Activated CD4-positive, CD25-positive, alpha-beta regulatory T cell (primary cell): ENCODE measurements around the gene JMJD8.

Experiments used
- DNase-seq, 4 experiments: peaks; one replicate each; lab custom pipeline; 2025; lab: John Stamatoyannopoulos, UW

JMJD8 gene

DNA sequence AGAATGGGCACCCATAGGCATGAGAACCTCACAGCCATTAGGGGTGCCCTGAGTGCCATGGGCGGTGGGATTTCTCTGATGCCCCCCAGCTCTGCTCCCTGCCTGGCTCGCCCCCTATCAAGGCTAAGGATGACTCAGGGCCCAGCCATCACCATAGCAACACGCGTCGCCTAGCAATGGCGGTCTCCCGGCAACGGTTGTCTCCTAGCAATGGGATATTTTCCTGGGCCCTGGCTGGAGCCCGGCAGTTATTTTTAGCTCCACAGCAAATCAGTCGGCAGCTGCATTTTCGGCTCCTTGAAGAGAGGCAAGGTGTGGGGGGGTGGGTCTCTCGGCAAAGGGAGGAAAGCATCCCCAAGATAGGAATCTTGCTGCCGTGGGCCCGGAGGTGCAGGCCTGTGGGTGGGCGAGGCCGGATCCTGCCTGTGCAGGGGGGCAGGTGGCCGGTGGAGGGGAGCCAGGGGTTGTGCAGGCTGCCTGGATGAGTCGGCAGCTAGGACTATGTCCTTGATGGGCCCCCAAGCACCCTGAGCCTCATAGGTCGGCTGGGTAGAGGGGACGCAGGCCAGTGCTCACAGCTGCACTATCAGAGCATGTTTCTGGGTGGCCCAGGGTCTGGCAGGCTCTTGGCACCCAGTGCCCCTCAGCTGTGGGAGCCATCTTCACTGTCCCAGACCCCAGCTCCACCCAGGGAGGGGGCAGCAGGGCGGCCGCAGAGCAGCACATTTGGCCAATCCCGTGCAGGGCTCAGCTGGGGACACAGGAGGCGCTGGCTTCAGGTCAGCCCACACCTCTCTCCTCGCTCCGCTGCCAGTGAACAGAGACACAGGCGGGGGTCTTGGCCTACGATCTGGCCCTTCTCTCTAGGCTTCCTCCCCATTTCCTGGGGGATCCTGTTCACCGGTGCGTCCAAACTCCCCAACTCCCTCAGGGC lies 25.7 kb upstream of the JMJD8 start:
- no peak for DNase-seq

DNA sequence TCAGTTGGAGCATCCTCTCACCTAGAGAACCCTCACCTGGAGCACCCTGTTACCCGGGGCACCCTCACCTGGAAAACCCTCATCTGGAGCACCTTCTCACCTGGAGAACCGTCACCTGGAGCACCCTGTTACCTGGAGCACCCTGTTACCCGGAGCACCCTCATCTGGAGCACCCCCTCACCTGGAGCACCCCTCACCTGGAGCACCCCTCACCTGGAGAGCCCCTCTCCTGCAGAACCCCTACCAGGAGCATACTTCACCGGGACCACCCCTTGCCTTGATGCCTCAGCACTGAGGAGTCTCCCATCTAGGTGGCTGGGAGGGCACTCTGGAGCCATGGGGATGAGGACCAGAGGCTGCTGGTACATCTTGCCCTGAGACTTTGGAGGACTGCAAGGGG lies 24.8 kb upstream of the JMJD8 start:
- no peak for DNase-seq

DNA sequence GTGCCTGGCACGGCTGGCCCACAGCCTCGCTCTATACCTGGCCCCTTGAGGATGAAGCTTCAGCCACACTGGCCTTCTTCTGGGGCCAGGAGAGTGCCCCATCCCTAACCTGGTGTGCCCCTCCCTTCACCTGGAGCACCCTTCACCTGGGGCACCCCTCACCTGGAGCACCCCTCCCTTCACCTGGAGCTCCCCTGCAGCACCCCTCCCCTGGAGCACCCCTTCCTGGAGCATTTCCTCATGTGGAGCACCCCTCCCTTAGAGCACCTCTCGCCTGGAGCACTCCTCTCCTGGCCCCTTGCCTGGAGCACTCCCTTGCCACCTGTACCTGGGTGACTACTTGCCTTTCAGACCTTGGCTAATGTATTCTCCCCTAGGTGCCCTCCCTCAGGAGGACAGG lies 23.9 kb upstream of the JMJD8 start:
- DNase-seq, result no peak

DNA sequence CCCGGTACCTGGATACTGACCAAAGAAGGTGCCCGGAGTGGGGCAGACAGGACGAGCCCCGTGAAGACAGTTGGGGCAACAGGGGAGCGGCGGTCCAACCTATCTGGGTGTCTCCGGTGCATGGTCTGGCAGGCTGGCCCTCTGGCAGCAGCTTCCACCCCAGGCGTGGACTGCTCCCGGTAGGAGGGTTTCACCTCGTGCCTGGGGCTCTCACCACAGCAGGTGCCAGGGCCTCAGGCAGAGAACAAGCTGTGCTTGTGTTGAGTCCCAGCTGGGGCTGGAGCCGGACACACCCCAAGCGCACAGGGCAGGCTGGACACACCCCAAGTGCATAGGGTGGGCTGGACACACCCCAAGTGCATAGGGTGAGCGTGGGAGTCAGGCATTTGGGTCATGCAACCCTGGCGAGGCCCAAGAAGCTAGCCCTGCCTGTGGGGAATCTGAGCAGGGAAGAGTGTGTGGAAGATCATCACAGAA lies 23.0 kb upstream of the JMJD8 start:
- DNase-seq, result no peak

DNA sequence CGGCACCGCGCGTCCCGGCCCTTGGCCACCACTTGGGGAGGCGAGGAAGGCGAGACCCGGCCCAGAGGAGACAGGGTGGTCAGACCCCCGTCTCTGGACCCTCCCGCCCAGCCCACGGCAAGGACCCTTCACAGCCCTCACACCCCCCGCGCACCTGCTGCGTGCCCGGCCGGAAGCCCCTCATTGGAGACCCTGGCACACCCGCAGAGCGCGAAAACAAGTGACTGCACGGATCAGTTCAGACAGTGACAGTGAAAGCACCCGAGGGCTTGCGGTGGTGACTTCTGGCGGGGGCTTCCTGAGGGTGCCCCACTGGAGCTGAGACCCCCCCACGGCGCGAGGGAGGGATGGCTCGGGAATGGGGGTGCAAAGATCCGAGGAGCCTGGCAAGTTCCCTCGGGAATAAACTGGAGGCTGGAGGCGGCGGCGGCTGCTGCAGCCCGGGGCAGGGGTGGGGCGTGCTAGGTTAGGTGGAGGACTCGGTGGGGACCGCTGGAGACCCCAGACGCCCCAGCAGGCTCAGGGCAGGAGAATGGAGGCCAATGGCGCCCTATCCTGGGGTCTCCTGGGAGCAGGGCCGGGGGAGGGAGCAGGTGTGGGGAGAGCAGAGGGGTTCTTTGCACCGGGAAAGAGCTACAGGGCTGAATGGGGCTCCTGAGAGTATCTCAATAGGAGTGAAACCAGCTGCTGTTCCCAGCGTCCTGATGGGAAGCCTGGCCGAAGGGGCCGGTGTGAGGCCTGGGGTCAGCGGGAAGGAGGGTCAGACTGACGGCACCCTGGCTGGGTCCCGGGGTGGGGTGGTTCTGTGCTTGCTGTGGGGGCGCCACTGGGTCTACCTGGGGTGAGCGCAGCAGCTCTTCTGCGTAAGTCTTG lies 22.3 kb upstream of the JMJD8 start:
- DNase-seq, result no peak

DNA sequence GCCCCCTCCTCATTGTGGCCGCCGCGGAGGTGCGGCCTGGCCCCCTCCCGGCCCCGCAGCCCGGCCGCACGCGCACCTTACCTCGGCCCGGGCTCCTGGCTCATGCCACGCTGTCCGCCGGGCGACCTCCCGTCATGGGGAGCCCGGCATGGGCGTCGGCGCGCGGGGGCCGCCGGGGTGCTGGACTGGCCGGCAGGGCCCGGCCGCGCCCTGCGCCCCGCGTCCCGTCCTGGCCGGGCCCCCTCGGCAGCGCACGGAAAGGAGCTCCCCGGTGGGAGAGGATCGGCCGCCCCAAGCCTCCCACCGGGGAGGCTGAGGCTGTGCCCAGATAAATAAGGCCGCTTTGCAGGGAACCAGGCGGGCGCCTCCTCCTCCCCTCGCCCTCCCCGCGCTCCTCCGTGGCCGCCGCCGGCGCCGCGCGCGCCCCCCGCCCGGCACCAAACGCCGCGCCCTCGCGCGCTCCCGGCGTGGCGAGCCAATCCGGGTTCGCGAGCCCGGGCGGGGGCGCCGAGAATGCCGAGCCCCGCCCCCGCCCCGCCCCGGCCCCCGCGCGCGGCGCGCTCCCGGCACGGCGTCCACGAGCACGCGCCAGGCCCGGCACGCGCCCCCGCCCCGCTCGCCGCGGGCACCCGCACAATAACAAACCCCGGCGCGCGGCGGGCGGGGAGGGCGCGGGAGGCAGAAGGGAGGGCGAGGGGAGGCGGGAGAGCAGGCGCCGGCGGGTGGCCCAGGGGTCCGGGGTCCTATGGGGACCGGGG lies 21.5 kb upstream of the JMJD8 start, which contains the start of gene FBXL16:
TSS of gene FBXL16 (minus strand) at position 371 of the 758 bp plus-strand sequence. CDS start 8,396 bp downstream, outside the sequence.
- no peak for DNase-seq

DNA sequence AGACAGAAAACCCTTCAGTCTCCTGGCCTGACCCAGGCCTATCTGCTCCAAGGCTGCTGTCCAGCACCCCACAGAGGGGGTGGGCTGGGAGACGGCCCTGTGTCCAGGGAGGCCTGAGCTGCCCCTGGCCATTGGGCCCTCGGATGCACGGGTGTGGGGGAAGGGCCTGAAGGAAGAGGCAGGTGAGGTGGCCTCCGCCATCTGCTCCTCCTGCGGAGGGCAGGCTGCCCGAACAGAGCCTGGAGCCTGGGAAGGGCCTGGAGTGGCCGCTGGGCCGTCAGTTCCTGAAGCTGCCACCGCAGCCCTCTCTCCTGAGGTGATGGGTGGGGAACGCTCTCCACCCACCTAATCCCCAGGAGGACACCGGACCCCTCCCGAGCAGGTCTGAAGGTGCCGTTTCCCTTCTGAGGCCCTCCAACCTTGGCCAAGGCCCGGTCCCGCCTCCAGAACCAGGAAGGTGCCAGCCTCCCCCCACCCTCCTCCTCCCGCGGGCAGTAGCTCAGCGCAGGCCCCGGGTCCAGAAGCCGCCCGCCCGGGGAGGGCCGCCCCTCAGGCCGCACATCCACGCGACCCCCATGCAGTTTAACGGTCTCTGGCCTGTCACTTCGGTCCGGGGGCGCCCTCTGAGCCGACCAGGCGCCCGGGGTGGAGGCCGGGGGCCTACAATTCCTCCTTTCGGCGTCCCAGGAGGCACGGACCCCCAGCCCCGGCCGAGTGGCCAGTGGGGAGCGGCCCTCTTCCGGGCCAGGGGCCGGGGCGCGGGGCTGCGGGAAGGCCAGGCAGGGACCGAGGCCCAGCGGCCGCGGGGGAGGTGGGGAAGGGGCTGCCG lies 20.6 kb upstream of the JMJD8 start:
- no peak for DNase-seq

DNA sequence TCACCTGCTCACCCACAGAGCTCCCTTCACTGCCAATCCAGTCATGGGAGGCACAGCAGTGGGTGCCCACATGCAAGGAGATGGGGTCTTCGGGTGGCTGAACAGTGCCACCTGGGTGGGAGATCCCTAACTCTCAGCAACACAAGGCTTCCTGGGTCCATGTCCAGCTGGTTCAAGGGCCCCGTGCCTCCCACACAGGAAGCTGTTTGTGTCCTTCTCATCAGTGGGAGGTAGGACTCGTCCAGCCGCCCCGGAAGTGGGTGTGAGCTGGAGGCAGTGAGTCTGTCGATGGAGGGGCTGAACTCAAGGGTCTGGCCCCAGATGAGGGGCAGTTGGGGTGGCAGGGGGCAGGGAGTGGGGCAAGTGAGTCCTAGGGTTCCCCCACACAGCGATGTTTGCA lies 19.9 kb upstream of the JMJD8 start:
- DNase-seq, result no peak

DNA sequence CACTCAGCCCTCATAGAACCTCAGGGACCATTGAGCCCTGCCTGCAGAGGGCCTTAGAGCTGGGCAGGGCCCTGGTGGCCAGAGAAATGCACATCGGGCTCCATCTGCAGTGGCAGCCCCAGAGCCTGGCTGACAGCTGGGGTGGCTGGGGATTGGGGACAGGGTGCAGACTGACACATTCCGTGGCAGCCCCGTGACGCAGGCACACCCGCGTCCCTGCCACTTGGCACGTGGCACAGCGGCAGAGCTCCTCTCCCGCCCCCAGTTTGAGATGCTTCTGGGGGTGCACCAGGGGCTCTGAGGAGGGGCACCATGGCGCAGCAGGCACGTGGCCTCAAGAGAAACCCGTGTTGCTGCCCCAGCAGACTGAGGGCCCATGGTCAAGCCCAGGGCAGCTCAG lies 19.3 kb upstream of the JMJD8 start:
- no peak for DNase-seq

DNA sequence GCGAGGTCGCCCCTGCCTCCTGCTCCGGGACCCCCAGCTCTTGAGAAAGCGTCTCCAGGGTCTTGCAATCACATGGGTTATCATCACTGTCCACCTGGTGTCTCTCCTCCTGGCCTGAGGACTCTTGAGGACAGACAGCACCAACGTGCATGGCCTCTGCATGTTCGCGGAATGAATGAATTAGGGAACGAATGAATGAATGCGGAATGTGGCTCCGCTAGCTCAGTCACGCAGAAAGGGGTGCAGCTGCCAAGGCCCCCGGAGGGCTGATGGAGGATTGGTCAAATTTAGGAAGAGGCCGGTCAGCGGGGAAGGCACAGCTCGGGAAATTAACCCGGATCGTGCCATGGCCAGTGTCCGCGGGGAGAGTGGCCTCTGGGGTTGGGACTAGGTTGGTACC lies 18.2 kb upstream of the JMJD8 start:
- no peak for DNase-seq

DNA sequence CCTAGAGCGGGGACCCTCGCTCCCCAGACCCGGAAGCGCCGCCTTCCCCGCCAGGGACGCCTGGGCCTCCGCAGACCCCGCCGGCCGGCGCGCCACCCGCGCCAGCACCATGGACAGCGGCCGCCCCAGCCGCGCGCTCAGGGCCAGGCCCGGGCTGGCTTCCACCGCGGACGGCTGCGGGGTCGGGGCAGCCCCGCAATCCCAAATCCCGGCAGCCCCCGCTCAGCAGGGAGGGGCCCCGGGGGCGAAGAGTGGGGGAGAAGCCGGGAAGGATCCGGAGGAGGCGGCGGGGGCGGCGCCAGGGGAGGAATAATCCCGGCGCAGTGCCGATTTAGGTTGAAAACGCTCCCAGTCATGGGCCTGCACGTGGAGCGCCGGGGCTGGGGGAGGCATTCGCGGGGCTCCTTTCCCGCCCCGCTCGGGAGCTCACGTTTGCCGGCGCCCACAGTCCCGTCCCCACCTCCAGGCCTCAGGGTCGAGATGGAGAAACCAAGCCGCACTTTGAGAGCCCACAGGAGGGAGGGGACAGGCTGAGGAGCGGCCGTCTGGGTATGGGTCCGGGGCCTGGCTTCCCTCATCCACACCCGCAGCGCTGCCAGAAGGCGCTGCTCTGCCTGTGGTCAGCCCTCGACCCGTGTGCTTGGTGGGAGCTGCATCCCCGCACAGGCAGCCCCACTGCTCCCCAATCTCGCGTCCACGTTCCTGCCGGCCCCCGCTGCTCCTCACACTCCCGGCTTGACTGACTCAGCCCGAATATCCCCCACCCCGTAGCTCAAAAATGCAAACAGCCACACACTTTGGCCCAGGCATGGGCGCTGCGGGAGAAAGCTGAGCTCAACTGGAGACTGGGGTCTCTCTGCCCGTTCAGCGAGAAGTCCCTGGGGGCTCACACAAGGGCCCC lies 16.8 kb upstream of the JMJD8 start:
- DNase-seq, result peak in 2 of 4 experiments; percentile 24 to 30

DNA sequence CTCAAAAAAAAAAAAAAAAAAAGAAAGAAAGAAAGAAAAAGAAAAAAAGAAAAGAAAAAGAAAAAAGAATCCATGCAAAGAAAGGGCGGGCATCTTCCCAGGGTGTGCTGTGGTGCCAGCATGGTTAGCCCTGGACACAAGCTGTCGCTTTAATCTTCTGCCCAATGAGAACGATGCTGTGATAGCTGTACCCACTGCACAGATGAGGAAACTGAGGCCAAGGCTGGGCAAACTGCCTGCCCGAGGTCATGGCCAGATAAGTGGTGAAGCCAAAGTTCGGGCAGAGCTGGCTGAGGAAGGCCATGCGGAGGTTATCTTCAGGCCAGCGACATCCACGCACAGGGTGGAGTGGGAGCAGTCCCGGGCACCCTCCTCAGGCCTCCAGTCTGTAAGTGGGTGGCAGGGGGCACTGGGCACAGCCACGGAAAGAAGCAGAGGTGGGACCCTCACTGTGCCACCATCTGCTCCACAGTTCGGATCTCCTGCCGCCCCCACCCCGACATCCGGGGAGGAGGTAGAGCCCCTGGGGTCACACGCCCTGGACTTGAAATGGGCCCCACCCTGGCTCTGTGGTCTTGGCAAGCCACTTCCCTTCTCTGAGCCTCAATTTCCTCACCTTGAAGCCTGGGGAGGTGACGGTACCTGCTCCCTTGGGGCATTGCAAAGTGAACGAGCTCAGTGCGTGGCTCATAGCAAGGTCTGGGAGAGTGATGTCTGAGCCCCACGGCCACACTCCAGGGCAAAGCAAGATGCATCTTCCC lies 15.0 kb upstream of the JMJD8 start:
- no peak for DNase-seq

DNA sequence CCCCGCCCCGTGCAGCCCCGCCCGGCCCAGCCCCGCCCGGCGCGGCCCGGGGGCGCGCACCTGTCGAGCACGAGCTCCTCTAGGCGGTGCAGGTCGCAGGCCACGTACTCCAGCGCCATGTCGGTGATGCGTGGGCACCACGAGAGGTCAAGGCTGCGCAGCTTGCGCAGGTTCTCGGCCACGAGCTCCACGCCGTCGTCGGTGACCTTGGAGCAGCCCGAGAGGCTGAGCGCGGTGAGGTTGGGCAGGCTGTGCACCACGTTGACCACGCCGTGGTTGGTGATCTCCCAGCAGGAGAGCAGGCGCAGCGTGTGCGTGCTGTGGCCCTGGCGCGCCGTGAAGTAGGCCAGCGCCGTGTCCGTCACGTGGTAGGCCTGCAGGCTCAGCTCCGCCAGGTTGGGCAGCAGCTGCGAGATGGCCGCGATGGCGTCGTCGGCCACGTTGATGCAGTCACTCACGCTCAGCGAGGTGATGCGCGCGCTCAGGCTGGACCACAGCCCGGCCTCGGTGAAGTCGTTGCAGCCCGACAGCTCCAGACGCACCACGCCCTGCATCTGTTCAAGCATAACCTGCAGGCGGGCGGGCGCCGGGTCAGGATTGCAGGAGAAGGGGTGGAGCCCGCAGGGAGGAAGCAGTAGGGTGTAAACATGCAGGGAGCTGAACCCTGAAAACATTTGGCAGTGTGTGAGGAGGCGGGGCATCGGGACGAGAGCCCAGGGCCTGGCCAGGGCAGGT lies 11.4 kb upstream of the JMJD8 start:
- DNase-seq, result peak in 3 of 4 experiments; percentile 51 to 68 (median 65)

DNA sequence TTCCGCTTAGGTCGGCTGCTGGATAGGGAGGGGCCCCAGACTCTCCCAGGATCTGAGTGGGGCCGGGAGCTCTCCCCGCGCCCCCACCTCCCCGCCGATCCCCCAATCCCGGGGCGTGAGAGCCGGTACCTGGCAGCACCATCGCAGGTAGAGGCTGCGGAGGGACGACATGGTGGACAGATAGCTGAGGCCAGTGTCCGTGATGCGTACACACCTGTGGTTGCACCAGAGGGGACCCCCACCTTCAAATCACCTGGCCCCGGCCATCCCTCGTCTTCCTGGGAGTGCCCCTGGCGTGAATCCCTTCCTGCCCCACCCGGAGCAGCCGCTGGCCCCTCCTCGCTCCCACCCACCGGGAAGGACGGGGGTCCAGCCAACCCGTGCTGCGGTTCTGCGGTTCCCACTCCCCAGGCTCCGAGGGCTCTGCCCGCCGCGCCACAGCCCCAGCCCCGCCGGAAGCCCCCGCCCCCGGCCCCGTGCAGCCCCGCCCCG lies 10.8 kb upstream of the JMJD8 start:
- DNase-seq, result peak in 1 of 4 experiments; percentile 26

DNA sequence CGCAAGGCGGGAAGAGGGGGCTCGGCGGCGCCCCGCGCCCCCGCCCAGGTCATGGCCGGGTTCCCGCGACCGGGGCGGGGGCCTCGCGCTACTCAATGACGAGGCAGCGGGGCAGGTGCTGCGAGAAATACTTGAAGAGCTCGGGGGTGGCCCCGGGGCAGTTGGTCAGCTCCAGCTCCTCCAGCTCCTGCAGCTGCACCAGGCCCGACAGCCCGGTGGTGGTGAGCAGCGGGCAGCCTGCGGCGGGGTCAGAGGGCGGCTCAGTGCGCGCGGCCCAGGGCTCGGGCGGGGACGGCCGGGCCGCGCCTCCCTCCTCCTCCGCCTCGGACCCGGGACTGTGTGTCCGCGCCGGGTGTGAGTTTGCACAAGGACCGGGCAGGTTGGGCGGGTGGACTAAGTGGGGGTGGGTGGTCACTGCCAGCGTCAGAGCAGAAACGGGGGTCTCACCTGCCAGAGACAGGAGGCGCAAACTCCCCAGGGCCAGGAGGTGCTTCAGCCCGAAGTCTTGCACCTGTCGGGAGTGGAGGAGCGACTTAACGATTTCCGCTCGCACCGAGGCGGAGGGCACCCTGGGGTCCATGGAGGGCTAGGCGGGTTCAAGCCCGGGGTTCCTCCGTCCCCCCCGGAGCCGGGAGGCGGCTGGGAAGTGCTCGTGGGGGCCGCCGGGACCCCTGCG lies 10.2 kb upstream of the JMJD8 start:
- no peak for DNase-seq

DNA sequence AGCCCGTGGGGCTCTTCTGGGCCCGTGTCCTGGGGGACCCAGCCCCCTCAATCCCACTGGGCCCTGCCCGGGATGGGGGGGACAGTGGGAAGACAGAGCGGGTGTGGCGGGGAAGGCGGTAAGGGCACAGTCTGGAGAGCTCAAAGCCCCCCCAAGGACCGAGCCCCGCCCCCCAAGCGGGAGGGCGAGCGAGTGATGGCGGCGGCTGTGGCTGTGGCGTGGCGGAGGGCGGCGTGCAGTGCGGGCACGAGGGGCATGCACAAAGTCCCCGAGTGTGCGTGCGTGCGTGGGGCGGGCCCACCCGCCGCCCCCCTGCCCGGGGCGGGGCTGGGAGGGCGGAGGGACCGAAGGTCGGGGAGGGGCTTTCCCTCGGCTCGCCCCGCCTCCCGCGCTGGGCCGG lies 9.6 kb upstream of the JMJD8 start:
- DNase-seq, result no peak

DNA sequence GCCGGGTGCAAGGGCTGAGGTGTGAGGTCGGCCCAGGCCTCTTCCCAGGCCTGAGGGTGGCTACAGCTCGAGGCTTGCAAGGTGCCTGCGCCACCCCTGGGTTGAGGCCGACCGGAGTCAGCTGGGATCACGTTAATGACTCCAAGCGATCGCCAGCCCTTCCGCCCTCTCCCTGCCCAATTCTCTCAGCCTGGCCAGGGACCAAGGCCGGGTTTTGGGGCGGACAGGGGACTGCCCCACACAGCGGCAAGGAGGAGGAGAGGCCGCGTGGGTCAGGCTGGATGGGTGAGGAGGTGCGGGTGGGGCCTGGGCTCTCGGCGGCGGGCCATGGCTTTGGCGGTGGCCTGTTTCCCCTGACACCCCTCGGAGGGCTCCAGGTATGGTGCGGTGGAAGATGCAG lies 9.2 kb upstream of the JMJD8 start:
- no peak for DNase-seq
